Measurements from ENCODE around the gene EYS. TPM values are rescaled to one million over a fixed set of nuclear protein-coding genes. Genes with fewer than 3 reads are reported as not detected.

EYS gene
- total RNA-seq, 1 experiment from 2014 or later, result not detected

GRCh38 chr6:64932486-64932885 is 774.5 kb downstream of the EYS start:
- H4K20me1 ChIP-seq (ENCODE audit: insufficient read depth), result no peaks in the 10 kb centered on the region
- no peaks in the 10 kb centered on the region for H3K27me3 ChIP-seq (ENCODE audit: insufficient read depth, low read length)
- ChIA-PET RAD21 (ENCODE audit: low non-redundant PET in 1 of 2, low total read pairs in 2 of 2, uncharacterized antibody in 2 of 2, unreplicated experiment in 2 of 2) (no interaction called here), POLR2A (no interaction called here), CTCF (no interaction called here)
- no peak for ATAC-seq
- H3K79me2 ChIP-seq (ENCODE audit: insufficient read depth, low read length), result no peaks in the 10 kb centered on the region
- intact Hi-C loops (cut with micrococcal nuclease), result no loop called here
- no peak overlapping the region for H3K4me2 ChIP-seq (ENCODE audit: low read length)
- H3K9me3 ChIP-seq (ENCODE audit: control insufficient read depth in 1 of 2, insufficient read depth in 1 of 2, low read depth in 1 of 2, low read length in 2 of 2), result peaks cover 4 to 13% of the 10 kb centered on the region in 2 experiments; a peak in 2 of 4 replicates
- no peaks in the 10 kb centered on the region for H3K9me2 ChIP-seq (ENCODE audit: insufficient read depth)
- no peak overlapping the region for H2AFZ ChIP-seq (ENCODE audit: low read depth, low read length, poor library complexity, severe bottlenecking)
- H3K36me3 ChIP-seq (ENCODE audit: control insufficient read depth in 1 of 2, insufficient read depth in 2 of 2, low read length in 2 of 2), result no peaks in the 10 kb centered on the region
- no peak overlapping the region for H3K4me3 ChIP-seq (replicated peaks in 1 of 2; ENCODE audit: low read depth in 1 of 2, low read length in 2 of 2)
- no peak for TF ChIP-seq YY1 (IDR thresholded peaks at IDR 0.05; ENCODE audit: extremely low read depth, insufficient replicate concordance, low read depth, low read length)
- no peak for TF ChIP-seq CBX3 (IDR thresholded peaks at IDR 0.05; ENCODE audit: low read depth)
- no peak for TF ChIP-seq ATF3 (IDR thresholded peaks at IDR 0.05)
- H3K9ac ChIP-seq (ENCODE audit: low read length), result no peak overlapping the region
- no peaks in the 10 kb centered on the region for H3K4me1 ChIP-seq (ENCODE audit: control insufficient read depth in 1 of 2, insufficient read depth in 2 of 2, low read length in 2 of 2)
- no peak for DNase-seq (ENCODE audit: low read depth, low spot score)
- BruUV-seq (replicated peaks), result no TSS peak
- no peak overlapping the region for H3K27ac ChIP-seq (ENCODE audit: low read depth, low read length)

GRCh38 chr6:64930681-64931080 is 776.3 kb downstream of the EYS start:
- no peaks in the 10 kb centered on the region for H3K36me3 ChIP-seq (ENCODE audit: control insufficient read depth in 1 of 2, insufficient read depth in 2 of 2, low read length in 2 of 2)
- CTCF ChIA-PET, result no interaction called here
- DNase-seq (ENCODE audit: low read depth, low spot score) (no peak), ATAC-seq (no peak)
- no peaks in the 10 kb centered on the region for H4K20me1 ChIP-seq (ENCODE audit: insufficient read depth)
- intact Hi-C loops (cut with micrococcal nuclease), result no loop called here
- no peak overlapping the region for H3K9ac ChIP-seq (ENCODE audit: low read length)
- H3K4me1 ChIP-seq (ENCODE audit: control insufficient read depth in 1 of 2, insufficient read depth in 2 of 2, low read length in 2 of 2), result no peaks in the 10 kb centered on the region
- H3K79me2 ChIP-seq (ENCODE audit: insufficient read depth, low read length), result no peaks in the 10 kb centered on the region
- no peaks in the 10 kb centered on the region for H3K9me2 ChIP-seq (ENCODE audit: insufficient read depth)
- no peak overlapping the region for H3K27ac ChIP-seq (ENCODE audit: low read depth, low read length)
- no peaks in the 10 kb centered on the region for H3K27me3 ChIP-seq (ENCODE audit: insufficient read depth, low read length)
- H3K9me3 ChIP-seq (ENCODE audit: control insufficient read depth in 1 of 2, insufficient read depth in 1 of 2, low read depth in 1 of 2, low read length in 2 of 2), result peaks cover 3 to 23% of the 10 kb centered on the region in 2 experiments; a peak in 2 of 4 replicates
- H2AFZ ChIP-seq (ENCODE audit: low read depth, low read length, poor library complexity, severe bottlenecking), result no peak overlapping the region
- POLR2A ChIA-PET, result no interaction called here
- RAD21 ChIA-PET (ENCODE audit: low non-redundant PET in 1 of 2, low total read pairs in 2 of 2, uncharacterized antibody in 2 of 2, unreplicated experiment in 2 of 2), result no interaction called here
- no peak overlapping the region for H3K4me2 ChIP-seq (ENCODE audit: low read length)
- no TSS peak for BruUV-seq (replicated peaks)
- no peak overlapping the region for H3K4me3 ChIP-seq (replicated peaks in 1 of 2; ENCODE audit: low read depth in 1 of 2, low read length in 2 of 2)
- no peak for TF ChIP-seq JUND (IDR thresholded peaks at IDR 0.05)
- no peak for TF ChIP-seq FOSL1 (IDR thresholded peaks at IDR 0.05; ENCODE audit: low read depth)
- TF ChIP-seq MAX (IDR thresholded peaks at IDR 0.05), result no peak
- TF ChIP-seq CTCF (IDR thresholded peaks at IDR 0.05 in 2 of 3, conservative IDR thresholded peaks at IDR 0.05 in 1 of 3; ENCODE audit: borderline replicate concordance in 1 of 3, insufficient read depth in 1 of 3, low read depth in 2 of 3, low read length in 2 of 3), result no peak
- no peak for TF ChIP-seq SRF (IDR thresholded peaks at IDR 0.05; ENCODE audit: low read depth)
- TF ChIP-seq REST (IDR thresholded peaks at IDR 0.05; ENCODE audit: low read depth), result no peak
- no peak for TF ChIP-seq ZNF274 (IDR thresholded peaks at IDR 0.05; ENCODE audit: low read depth, low read length)
- no peak for TF ChIP-seq CEBPB (IDR thresholded peaks at IDR 0.05; ENCODE audit: low read depth)
- TF ChIP-seq EZH2 (IDR thresholded peaks at IDR 0.05), result no peak
- no peak for TF ChIP-seq POLR2AphosphoS5 (IDR thresholded peaks at IDR 0.05; ENCODE audit: low read depth, low read length)
- TF ChIP-seq ELF1 (IDR thresholded peaks at IDR 0.05; ENCODE audit: borderline replicate concordance, low read depth), result no peak
- TF ChIP-seq YY1 (IDR thresholded peaks at IDR 0.05; ENCODE audit: extremely low read depth, insufficient replicate concordance, low read depth, low read length), result no peak
- no peak for TF ChIP-seq SIN3A (IDR thresholded peaks at IDR 0.05; ENCODE audit: low read depth)
- TF ChIP-seq CBX3 (IDR thresholded peaks at IDR 0.05; ENCODE audit: low read depth), result no peak
- no peak for TF ChIP-seq EZH2phosphoT487 (IDR thresholded peaks at IDR 0.05; ENCODE audit: borderline replicate concordance)
- no peak for TF ChIP-seq RAD21 (IDR thresholded peaks at IDR 0.05; ENCODE audit: low read depth)
